Neural progenitor cell (in vitro differentiated cells): ENCODE measurements around the gene KRTAP12-1. TPM values are rescaled to one million over a fixed set of nuclear protein-coding genes. Genes with fewer than 3 reads are reported as not detected.
A peak's percentile ranks its signal among the peaks of the same experiment; 100 is the strongest.

Experiments used
- DNase-seq: peaks from one replicate; pipeline ENCODE4 v3.0.0-alpha.2; 2016; ENCODE audit warnings: low spot score
- H2AFZ ChIP-seq: fragments of 200-600 bp; sonication (generic); replicated peaks from 2 replicates; pipeline ENCODE4 v1.6.1; 2016; ENCODE audit warnings: antibody characterized with exemption
- H3F3A ChIP-seq: fragments of 200-600 bp; sonication (generic); 2 replicates; pipeline ENCODE4 v1.6.1; 2016; ENCODE audit warnings: antibody characterized with exemption, low read depth
- H3K27ac ChIP-seq: fragments of 200-600 bp; sonication (generic); 2 replicates; pipeline ENCODE4 v1.5.1; 2016; ENCODE audit warnings: mild to moderate bottlenecking
- H3K27me3 ChIP-seq: fragments of 200-600 bp; sonication (generic); 2 replicates; pipeline ENCODE4 v1.6.1; 2016; ENCODE audit warnings: mild to moderate bottlenecking, moderate library complexity
- H3K36me3 ChIP-seq: fragments of 200-600 bp; sonication (generic); 2 replicates; pipeline ENCODE4 v1.5.1; 2016
- H3K4me1 ChIP-seq: fragments of 200-600 bp; sonication (generic); 2 replicates; pipeline ENCODE4 v1.6.1; 2016; ENCODE audit warnings: mixed run types
- H3K4me2 ChIP-seq: fragments of 200-600 bp; sonication (generic); 2 replicates; pipeline ENCODE4 v1.6.1; 2016
- H3K4me3 ChIP-seq: fragments of 200-600 bp; sonication (generic); 2 replicates; pipeline ENCODE4 v1.5.1; 2016
- H3K79me2 ChIP-seq: fragments of 200-600 bp; sonication (generic); 2 replicates; pipeline ENCODE4 v1.6.1; 2016; ENCODE audit warnings: low read depth
- H3K9ac ChIP-seq: fragments of 200-600 bp; sonication (generic); 2 replicates; pipeline ENCODE4 v1.6.1; 2016
- H3K9me3 ChIP-seq: fragments of 200-600 bp; sonication (generic); 2 replicates; pipeline ENCODE4 v1.5.1; 2016; ENCODE audit warnings: low read depth
- H4K20me1 ChIP-seq: fragments of 200-600 bp; sonication (generic); 2 replicates; pipeline ENCODE4 v1.6.1; 2016; ENCODE audit warnings: low read depth
- H3K27ac Mint-ChIP-seq: 3 replicates; pipeline ENCODE4 v1.8.0; 2021; ENCODE audit warnings: mixed read lengths
- H3K27me3 Mint-ChIP-seq: 2 replicates; pipeline ENCODE4 v1.8.0; 2022; ENCODE audit warnings: low read depth, mild to moderate bottlenecking, inconsistent platforms, moderate library complexity, mixed read lengths; ENCODE audit not compliant: insufficient read depth
- H3K36me3 Mint-ChIP-seq: 3 replicates; pipeline ENCODE4 v1.8.0; 2021; ENCODE audit warnings: mixed read lengths
- H3K4me1 Mint-ChIP-seq: 3 replicates; pipeline ENCODE4 v1.8.0; 2021; ENCODE audit warnings: mixed read lengths
- H3K4me3 Mint-ChIP-seq: 3 replicates; pipeline ENCODE4 v1.8.0; 2021; ENCODE audit warnings: mild to moderate bottlenecking, moderate library complexity, mixed read lengths
- H3K9me3 Mint-ChIP-seq: 3 replicates; pipeline ENCODE4 v1.8.0; 2020; ENCODE audit warnings: mixed read lengths
- CTCF ChIP-seq: fragments of 200-600 bp; sonication (generic); IDR thresholded peaks from 2 replicates; pipeline ENCODE4 v1.5.1; 2017; ENCODE audit warnings: antibody characterized with exemption, mild to moderate bottlenecking
- EZH2 ChIP-seq: fragments of 200-600 bp; sonication (generic); IDR thresholded peaks from 2 replicates; pipeline ENCODE4 v1.6.1; 2017; ENCODE audit warnings: antibody characterized with exemption, mild to moderate bottlenecking, moderate library complexity
- EZH2phosphoT487 ChIP-seq: fragments of 200-600 bp; sonication (generic); IDR thresholded peaks from 2 replicates; pipeline ENCODE4 v1.6.1; 2017; ENCODE audit warnings: antibody characterized with exemption
- total RNA-seq: library from RNA; depleted of rRNA; stranded (reverse); fragments of >200 nt; gene quantifications from 2 replicates; pipeline ENCODE4 v1.2.3, GENCODE V29; 2015; ENCODE audit warnings: low replicate concordance

Gene KRTAP12-1
- total RNA-seq, 1 donor from 2014 or later: not detected

GRCh38 chr21:44702111-44702972, 20.4 kb upstream of the KRTAP12-1 start:
- peaks cover 56% of the 10 kb centered on the region for H3K4me1 Mint-ChIP-seq
- peak overlapping the region; percentile 38 for H3K27ac Mint-ChIP-seq
- Histone ChIP-seq H3K36me3 (no peaks in the 10 kb centered on the region), H3K9ac (no peak overlapping the region), H3K4me2 (no peak overlapping the region), H3K27ac (no peak overlapping the region), H3K27me3 (peaks cover 53% of the 10 kb centered on the region), H3F3A (no peaks in the 10 kb centered on the region), H3K4me3 (no peak overlapping the region), H2AFZ (no peak overlapping the region), H3K4me1 (peaks cover 39% of the 10 kb centered on the region), H3K79me2 (no peaks in the 10 kb centered on the region), H4K20me1 (no peaks in the 10 kb centered on the region), H3K9me3 (no peaks in the 10 kb centered on the region)
- H3K27me3 Mint-ChIP-seq: peaks cover 61% of the 10 kb centered on the region
- H3K4me3 Mint-ChIP-seq: no peak overlapping the region
- peaks cover 2% of the 10 kb centered on the region for H3K9me3 Mint-ChIP-seq
- H3K36me3 Mint-ChIP-seq: no peaks in the 10 kb centered on the region
- TF ChIP-seq EZH2phosphoT487 (no peak), CTCF (no peak), EZH2 (no peak)
- no peak for DNase-seq

- Histone ChIP-seq H3K4me1 (peaks cover 34% of the 10 kb centered on the region), H3K4me3 (no peak overlapping the region), H3K27ac (no peak overlapping the region), H3K27me3 (peaks cover 45% of the 10 kb centered on the region), H3K79me2 (no peaks in the 10 kb centered on the region), H3F3A (no peaks in the 10 kb centered on the region), H3K9ac (no peak overlapping the region), H3K36me3 (no peaks in the 10 kb centered on the region), H3K9me3 (no peaks in the 10 kb centered on the region), H4K20me1 (no peaks in the 10 kb centered on the region), H2AFZ (no peak overlapping the region), H3K4me2 (no peak overlapping the region)
- Mint-ChIP-seq H3K9me3 (peaks cover 2% of the 10 kb centered on the region), H3K4me3 (peak overlapping the region; percentile 9), H3K27me3 (peaks cover 60% of the 10 kb centered on the region), H3K36me3 (no peaks in the 10 kb centered on the region), H3K4me1 (peaks cover 59% of the 10 kb centered on the region), H3K27ac (peak overlapping the region; percentile 38)
- no peak for DNase-seq
- TF ChIP-seq EZH2phosphoT487 (no peak), EZH2 (no peak), CTCF (no peak)
Observed at GRCh38 chr21:44701541-44701940, 19.6 kb upstream of the KRTAP12-1 start.

- Histone ChIP-seq H3K4me3 (no peak overlapping the region), H3K36me3 (no peaks in the 10 kb centered on the region), H3K79me2 (no peaks in the 10 kb centered on the region), H2AFZ (no peak overlapping the region), H3F3A (no peaks in the 10 kb centered on the region), H3K27ac (no peak overlapping the region), H3K4me2 (no peak overlapping the region), H3K9me3 (no peaks in the 10 kb centered on the region), H4K20me1 (no peaks in the 10 kb centered on the region), H3K27me3 (peaks cover 39% of the 10 kb centered on the region), H3K9ac (no peak overlapping the region), H3K4me1 (peaks cover 31% of the 10 kb centered on the region)
- TF ChIP-seq CTCF (no peak), EZH2phosphoT487 (no peak), EZH2 (no peak)
- no peak for DNase-seq
- Mint-ChIP-seq H3K36me3 (no peaks in the 10 kb centered on the region), H3K27ac (no peak overlapping the region), H3K9me3 (peaks cover 4% of the 10 kb centered on the region), H3K4me1 (peaks cover 60% of the 10 kb centered on the region), H3K4me3 (no peak overlapping the region), H3K27me3 (peaks cover 55% of the 10 kb centered on the region)
Observed at GRCh38 chr21:44701023-44701400, 19.0 kb upstream of the KRTAP12-1 start.
